ENCODE measurements around the gene ANKRD62.
"Not testable (repeated sequence)": the region's sequence is repeated elsewhere in the genome, so short reads cannot be mapped to it uniquely, and the experiment has no call there.

The ANKRD62 gene

DNA sequence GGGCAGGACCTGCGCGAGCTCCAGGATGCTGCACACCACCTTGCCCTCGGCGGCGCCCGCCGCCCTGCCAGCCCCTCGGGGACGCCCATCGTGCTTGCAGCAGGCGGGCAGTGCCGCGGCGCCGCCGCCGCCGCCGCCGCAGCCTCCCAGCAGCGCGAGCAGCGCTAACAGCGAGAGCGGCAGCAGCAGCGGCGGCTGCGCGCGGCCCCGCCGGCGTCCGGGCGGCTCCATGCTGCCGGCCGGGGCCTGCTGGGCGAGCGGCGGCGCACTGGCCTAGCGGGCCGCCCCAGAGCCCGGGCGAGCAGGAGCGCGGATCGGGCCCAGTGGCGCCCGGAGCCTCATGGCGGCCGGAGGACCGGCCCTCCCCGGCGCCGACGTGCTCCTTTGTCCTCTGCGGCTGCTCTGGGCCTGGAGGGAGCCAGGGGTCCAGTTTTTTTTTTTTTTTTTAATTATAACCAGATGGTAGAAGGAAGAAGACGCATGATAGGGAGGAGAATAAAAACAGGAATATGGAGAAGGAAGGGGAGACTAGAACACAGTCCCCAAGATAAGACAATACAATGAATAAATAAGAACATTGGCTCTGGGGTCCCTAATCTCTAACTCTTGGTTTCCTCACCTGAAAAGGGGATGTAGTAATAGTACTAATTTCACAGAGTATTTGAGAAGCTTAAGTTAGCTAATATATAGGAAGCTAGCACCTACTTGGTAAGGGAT lies 17.1 kb upstream of the ANKRD62 start:
- Histone ChIP-seq H3K27ac (ENCODE audit: insufficient read depth in 1 of 2, low read depth in 1 of 2, low read length in 2 of 2, poor library complexity in 1 of 2, severe bottlenecking in 2 of 2) (no peak overlapping the region), H3K9me3 (ENCODE audit: control extremely low read depth in 1 of 5, control insufficient read depth in 4 of 5, insufficient read depth in 2 of 5, low read depth in 1 of 5, low read length in 4 of 5) (no peaks in the 10 kb centered on the region), H3K4me1 (ENCODE audit: control extremely low read depth in 1 of 4, control insufficient read depth in 4 of 4, insufficient read depth in 4 of 4, low read length in 3 of 4) (no peaks in the 10 kb centered on the region), H3K27me3 (replicated peaks in 2 of 5; ENCODE audit: control insufficient read depth in 4 of 5, insufficient read depth in 5 of 5, low read length in 4 of 5) (peaks cover 0 to 8% (median 0%) of the 10 kb centered on the region in 5 experiments), H3K36me3 (ENCODE audit: control insufficient read depth in 4 of 4, insufficient read depth in 4 of 4, low read length in 3 of 4) (no peaks in the 10 kb centered on the region), H3K4me3 (ENCODE audit: control insufficient read depth in 1 of 7, extremely low read depth in 1 of 7, insufficient read depth in 4 of 7, low read depth in 2 of 7, low read length in 6 of 7) (peak overlapping the region in 4 of 7 experiments; percentile 5 to 52 (median 30))
- ChIA-PET POLR2A (interaction anchor here (0.6 kb wide), 1 partner anchor 13 kb away, joined by 3 read pairs; no protein-coding TSS in a partner anchor), CTCF (interaction anchor here (0.6 to 1.0 kb wide), 2 partner anchors 24 to 204 kb away, joined by 3 to 4 read pairs; no protein-coding TSS in a partner anchor)
- WGBS (ENCODE audit: insufficient coverage): 23% methylated on average over 31 of the region's 59 CpGs
- DNase-seq: peak in 2 of 3 donors; percentile 10 to 50

DNA sequence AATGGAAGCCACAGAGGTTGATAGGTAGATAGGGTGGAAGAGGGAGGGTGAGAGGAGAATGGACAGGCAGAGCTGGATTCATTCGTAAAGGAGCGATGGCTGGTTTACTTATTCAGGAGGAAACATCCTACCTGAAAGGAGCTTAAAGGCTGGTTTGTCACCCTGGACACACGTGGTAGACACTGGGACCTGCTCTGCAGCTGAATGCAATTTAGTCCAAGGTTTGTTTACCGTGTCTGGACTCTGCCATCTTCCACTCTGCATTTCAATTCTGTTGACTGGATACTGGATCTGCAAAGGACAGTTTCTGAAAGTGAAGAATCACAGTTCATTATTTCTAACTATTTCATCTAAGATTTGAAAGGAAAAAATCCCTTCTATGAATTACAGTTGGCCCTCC lies 15.6 kb upstream of the ANKRD62 start:
- CTCF ChIA-PET; H3K4me3 ChIP-seq (ENCODE audit: control insufficient read depth in 1 of 7, extremely low read depth in 1 of 7, insufficient read depth in 4 of 7, low read depth in 2 of 7, low read length in 6 of 7); H3K36me3 ChIP-seq (ENCODE audit: control insufficient read depth in 4 of 4, insufficient read depth in 4 of 4, low read length in 3 of 4); H3K27ac ChIP-seq (ENCODE audit: insufficient read depth in 1 of 2, low read depth in 1 of 2, low read length in 2 of 2, poor library complexity in 1 of 2, severe bottlenecking in 2 of 2); H3K27me3 ChIP-seq (replicated peaks in 2 of 5; ENCODE audit: control insufficient read depth in 4 of 5, insufficient read depth in 5 of 5, low read length in 4 of 5); DNase-seq; H3K9me3 ChIP-seq (ENCODE audit: control extremely low read depth in 1 of 5, control insufficient read depth in 4 of 5, insufficient read depth in 2 of 5, low read depth in 1 of 5, low read length in 4 of 5); POLR2A ChIA-PET; H3K4me1 ChIP-seq (ENCODE audit: control extremely low read depth in 1 of 4, control insufficient read depth in 4 of 4, insufficient read depth in 4 of 4, low read length in 3 of 4): not testable (repeated sequence)
- 100% methylated on average over 1 of the region's 4 CpGs for WGBS (ENCODE audit: insufficient coverage)

DNA sequence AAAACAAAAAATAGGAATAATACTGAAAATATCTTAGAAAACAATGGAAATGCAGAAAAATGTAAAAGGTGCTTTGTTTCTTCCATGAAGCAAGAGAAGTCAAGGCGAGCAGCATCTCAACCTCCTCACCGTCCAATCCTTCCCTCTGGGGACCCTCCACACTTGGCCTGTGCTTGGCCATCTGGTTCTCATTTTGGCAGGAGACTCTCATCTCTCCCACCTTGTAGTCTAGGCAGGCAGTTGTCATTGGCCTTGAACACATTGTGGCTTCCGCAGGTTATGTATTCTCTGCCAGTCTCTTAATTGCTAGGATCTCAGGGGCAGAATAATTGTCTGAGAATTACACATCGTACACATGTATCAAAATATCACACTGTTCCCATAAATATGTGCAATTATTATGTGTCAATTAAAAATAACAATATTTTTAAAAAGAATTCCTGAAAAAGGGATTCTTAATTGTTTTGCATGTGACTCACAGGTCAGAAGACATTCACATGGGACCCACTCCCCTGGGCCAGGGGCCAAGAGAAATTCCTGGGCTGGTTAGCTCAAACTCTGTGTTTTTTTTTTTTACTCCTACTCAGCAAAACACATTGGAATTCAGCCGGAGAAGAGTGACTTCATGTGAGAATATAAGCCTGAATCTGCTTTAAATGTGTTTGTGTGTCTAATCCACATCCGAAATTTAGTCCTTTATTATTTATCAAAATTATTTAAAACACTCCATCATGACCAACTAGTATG lies 14.0 kb upstream of the ANKRD62 start:
- Histone ChIP-seq H3K27me3 (replicated peaks in 2 of 5; ENCODE audit: control insufficient read depth in 4 of 5, insufficient read depth in 5 of 5, low read length in 4 of 5) (peaks cover 0 to 8% (median 0%) of the 10 kb centered on the region in 5 experiments), H3K36me3 (ENCODE audit: control insufficient read depth in 4 of 4, insufficient read depth in 4 of 4, low read length in 3 of 4) (no peaks in the 10 kb centered on the region), H3K27ac (ENCODE audit: insufficient read depth in 1 of 2, low read depth in 1 of 2, low read length in 2 of 2, poor library complexity in 1 of 2, severe bottlenecking in 2 of 2) (no peak overlapping the region), H3K4me3 (ENCODE audit: control insufficient read depth in 1 of 7, extremely low read depth in 1 of 7, insufficient read depth in 4 of 7, low read depth in 2 of 7, low read length in 6 of 7) (no peak overlapping the region), H3K9me3 (ENCODE audit: control extremely low read depth in 1 of 5, control insufficient read depth in 4 of 5, insufficient read depth in 2 of 5, low read depth in 1 of 5, low read length in 4 of 5) (no peaks in the 10 kb centered on the region), H3K4me1 (ENCODE audit: control extremely low read depth in 1 of 4, control insufficient read depth in 4 of 4, insufficient read depth in 4 of 4, low read length in 3 of 4) (no peaks in the 10 kb centered on the region)
- ChIA-PET CTCF (no interaction called here), POLR2A (no interaction called here)
- no peak for DNase-seq
- WGBS (ENCODE audit: insufficient coverage): 94% methylated on average over 2 of the region's 6 CpGs

DNA sequence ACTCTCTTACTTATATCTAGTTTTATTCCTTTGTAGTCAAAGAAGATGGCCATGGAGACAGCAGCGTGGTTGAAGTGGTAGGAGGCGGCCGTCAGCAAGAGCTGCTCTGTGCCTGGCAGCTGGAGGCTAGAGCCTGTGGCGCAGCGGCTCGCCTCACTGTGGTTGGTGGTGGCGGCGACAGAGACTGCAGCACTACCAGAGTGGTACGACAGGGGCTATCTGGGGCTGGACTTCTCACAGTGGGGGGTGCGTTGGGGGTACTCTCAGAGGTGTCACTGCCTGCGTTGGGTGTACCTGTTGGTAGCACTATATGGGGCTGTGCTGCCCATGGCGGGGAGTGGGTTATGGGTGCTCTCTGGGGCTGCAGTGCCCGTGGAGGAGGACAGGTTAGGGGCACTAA lies 8.5 kb upstream of the ANKRD62 start:
- ChIA-PET CTCF (no interaction called here), POLR2A (no interaction called here)
- Histone ChIP-seq H3K36me3 (ENCODE audit: control insufficient read depth in 4 of 4, insufficient read depth in 4 of 4, low read length in 3 of 4) (no peaks in the 10 kb centered on the region), H3K4me1 (ENCODE audit: control extremely low read depth in 1 of 4, control insufficient read depth in 4 of 4, insufficient read depth in 4 of 4, low read length in 3 of 4) (no peaks in the 10 kb centered on the region), H3K27me3 (replicated peaks in 2 of 5; ENCODE audit: control insufficient read depth in 4 of 5, insufficient read depth in 5 of 5, low read length in 4 of 5) (peaks cover 0 to 4% (median 0%) of the 10 kb centered on the region in 5 experiments), H3K27ac (ENCODE audit: insufficient read depth in 1 of 2, low read depth in 1 of 2, low read length in 2 of 2, poor library complexity in 1 of 2, severe bottlenecking in 2 of 2) (no peak overlapping the region), H3K4me3 (ENCODE audit: control insufficient read depth in 1 of 7, extremely low read depth in 1 of 7, insufficient read depth in 4 of 7, low read depth in 2 of 7, low read length in 6 of 7) (no peak overlapping the region), H3K9me3 (ENCODE audit: control extremely low read depth in 1 of 5, control insufficient read depth in 4 of 5, insufficient read depth in 2 of 5, low read depth in 1 of 5, low read length in 4 of 5) (no peaks in the 10 kb centered on the region)
- no peak for DNase-seq
- 100% methylated on average over 7 of the region's 13 CpGs for WGBS (ENCODE audit: insufficient coverage)

DNA sequence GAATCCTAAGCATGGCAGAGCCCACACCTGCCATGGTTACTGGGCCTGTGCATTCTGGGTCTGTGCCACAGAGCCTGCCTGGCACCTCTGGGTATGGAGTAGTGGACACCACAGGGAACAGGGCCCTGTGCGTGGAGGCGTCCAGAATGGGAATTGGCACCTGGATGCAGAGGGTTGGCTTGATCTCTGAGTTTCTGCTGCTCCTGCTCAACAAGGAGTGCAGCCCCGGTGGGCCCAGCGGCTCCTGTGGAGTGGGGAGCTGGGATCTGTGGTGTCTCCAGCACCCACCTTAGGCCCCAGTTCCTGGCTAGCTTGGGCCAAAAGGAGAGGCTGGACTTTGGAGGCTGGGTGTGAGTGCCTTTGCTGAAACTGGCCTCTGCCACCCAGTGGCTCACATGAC lies 7.9 kb upstream of the ANKRD62 start:
- CTCF ChIA-PET: no interaction called here
- H3K27ac ChIP-seq (ENCODE audit: insufficient read depth in 1 of 2, low read depth in 1 of 2, low read length in 2 of 2, poor library complexity in 1 of 2, severe bottlenecking in 2 of 2): no peak overlapping the region
- no peaks in the 10 kb centered on the region for H3K4me1 ChIP-seq (ENCODE audit: control extremely low read depth in 1 of 4, control insufficient read depth in 4 of 4, insufficient read depth in 4 of 4, low read length in 3 of 4)
- POLR2A ChIA-PET: no interaction called here
- no peak overlapping the region for H3K4me3 ChIP-seq (ENCODE audit: control insufficient read depth in 1 of 7, extremely low read depth in 1 of 7, insufficient read depth in 4 of 7, low read depth in 2 of 7, low read length in 6 of 7)
- no peaks in the 10 kb centered on the region for H3K36me3 ChIP-seq (ENCODE audit: control insufficient read depth in 4 of 4, insufficient read depth in 4 of 4, low read length in 3 of 4)
- H3K9me3 ChIP-seq (ENCODE audit: control extremely low read depth in 1 of 5, control insufficient read depth in 4 of 5, insufficient read depth in 2 of 5, low read depth in 1 of 5, low read length in 4 of 5): no peaks in the 10 kb centered on the region
- WGBS (ENCODE audit: insufficient coverage): 98% methylated on average over 4 of the region's 4 CpGs
- H3K27me3 ChIP-seq (replicated peaks in 2 of 5; ENCODE audit: control insufficient read depth in 4 of 5, insufficient read depth in 5 of 5, low read length in 4 of 5): peaks cover 0 to 4% (median 0%) of the 10 kb centered on the region in 5 experiments
- no peak for DNase-seq

DNA sequence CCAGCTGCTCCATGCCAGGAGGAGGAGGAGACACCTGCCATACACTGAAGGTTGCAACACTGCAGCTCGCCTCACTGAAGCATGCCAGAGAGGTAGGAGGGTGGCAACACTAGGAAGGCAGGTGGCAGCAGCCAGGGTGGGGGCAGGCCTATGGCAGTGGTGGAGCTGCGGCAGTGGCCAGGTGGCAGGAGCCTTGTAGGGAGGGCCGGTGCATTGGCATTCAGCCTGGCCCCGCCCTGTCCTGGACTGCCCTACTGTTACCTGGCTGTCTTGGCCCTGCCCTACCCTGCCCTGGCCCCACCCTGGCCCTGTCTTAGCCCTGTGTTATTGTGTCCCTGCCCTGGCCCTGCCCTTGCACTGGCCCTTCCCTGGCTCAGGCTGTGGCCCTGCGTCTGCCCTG lies 7.4 kb upstream of the ANKRD62 start:
- no peaks in the 10 kb centered on the region for H3K4me1 ChIP-seq (ENCODE audit: control extremely low read depth in 1 of 4, control insufficient read depth in 4 of 4, insufficient read depth in 4 of 4, low read length in 3 of 4)
- H3K27me3 ChIP-seq (replicated peaks in 2 of 5; ENCODE audit: control insufficient read depth in 4 of 5, insufficient read depth in 5 of 5, low read length in 4 of 5): peaks cover 0 to 4% (median 0%) of the 10 kb centered on the region in 5 experiments
- H3K9me3 ChIP-seq (ENCODE audit: control extremely low read depth in 1 of 5, control insufficient read depth in 4 of 5, insufficient read depth in 2 of 5, low read depth in 1 of 5, low read length in 4 of 5): no peaks in the 10 kb centered on the region
- H3K4me3 ChIP-seq (ENCODE audit: control insufficient read depth in 1 of 7, extremely low read depth in 1 of 7, insufficient read depth in 4 of 7, low read depth in 2 of 7, low read length in 6 of 7): no peak overlapping the region
- DNase-seq: no peak
- H3K27ac ChIP-seq (ENCODE audit: insufficient read depth in 1 of 2, low read depth in 1 of 2, low read length in 2 of 2, poor library complexity in 1 of 2, severe bottlenecking in 2 of 2): no peak overlapping the region
- WGBS (ENCODE audit: insufficient coverage): 100% methylated on average over 4 of the region's 5 CpGs
- no peaks in the 10 kb centered on the region for H3K36me3 ChIP-seq (ENCODE audit: control insufficient read depth in 4 of 4, insufficient read depth in 4 of 4, low read length in 3 of 4)
- POLR2A ChIA-PET: no interaction called here
- CTCF ChIA-PET: no interaction called here
